Activated CD4-positive, CD25-positive, alpha-beta regulatory T cell (primary cell): Measurements from ENCODE around the gene LDLRAP1.

ENCODE experiments used
- DNase-seq, 4 experiments: peaks; one replicate each; lab custom pipeline; 2025; lab: John Stamatoyannopoulos, UW

Gene LDLRAP1

DNA sequence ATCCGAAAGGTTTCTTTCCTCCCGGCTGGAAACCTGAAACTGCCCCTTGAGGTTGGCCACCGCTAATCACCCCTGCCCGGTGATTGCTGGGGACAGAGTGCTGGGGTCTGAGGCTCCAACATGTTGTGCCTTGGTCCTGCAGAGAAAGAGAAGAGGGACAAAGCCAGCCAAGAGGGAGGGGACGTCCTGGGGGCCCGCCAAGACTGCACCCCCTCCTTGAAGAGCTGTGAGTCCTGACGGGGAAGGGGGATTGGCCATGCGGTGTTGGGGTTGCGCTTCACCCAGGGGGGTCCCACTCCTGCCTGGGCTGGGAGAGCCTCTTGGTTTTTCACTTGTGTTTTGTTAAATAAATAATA is 19.5 kb downstream of the LDLRAP1 start:
- no peak for DNase-seq

GRCh38 chr1:25563330-25564215 is 20.2 kb downstream of the LDLRAP1 start:
- no peak for DNase-seq

DNA sequence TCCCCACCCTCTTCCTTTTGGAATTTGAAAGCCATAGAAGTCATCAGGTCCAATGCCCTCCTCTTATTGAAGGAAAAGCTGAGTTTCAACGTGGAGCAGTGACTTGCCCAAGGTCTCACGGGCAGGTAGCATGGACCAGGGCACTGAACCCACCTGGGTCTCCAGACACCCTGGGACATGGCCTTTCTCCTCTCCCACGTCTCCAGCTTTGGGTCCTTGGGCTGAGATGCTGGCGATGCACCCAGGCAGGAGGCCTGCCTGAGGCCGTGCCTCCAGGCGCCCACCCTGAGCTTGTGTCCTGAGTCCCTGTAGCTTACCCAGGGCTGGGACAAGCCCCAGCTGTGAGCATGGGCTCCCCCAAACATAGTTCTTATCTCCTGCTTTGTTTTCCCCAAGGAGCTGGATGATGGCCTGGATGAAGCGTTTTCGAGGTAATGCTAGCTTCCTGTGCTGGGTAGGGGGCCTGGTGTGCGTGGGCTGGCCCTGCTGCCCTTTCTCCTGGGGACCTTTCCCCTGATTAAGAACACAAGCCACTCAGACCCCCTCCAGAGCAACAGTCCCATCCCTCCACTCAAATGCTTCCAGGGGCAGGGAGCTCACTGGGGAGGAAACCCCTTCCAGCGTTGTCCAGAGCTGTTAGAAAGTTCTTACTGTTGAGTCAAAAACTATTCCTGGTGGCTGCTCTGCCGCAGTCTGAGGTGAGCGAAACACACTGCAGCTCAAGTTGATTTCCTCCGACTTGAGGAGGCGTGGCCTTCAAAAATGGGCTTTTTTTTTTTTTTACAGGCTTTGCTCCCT is 21.6 kb downstream of the LDLRAP1 start:
- peak in 1 of 4 experiments; percentile 12 for DNase-seq

DNA sequence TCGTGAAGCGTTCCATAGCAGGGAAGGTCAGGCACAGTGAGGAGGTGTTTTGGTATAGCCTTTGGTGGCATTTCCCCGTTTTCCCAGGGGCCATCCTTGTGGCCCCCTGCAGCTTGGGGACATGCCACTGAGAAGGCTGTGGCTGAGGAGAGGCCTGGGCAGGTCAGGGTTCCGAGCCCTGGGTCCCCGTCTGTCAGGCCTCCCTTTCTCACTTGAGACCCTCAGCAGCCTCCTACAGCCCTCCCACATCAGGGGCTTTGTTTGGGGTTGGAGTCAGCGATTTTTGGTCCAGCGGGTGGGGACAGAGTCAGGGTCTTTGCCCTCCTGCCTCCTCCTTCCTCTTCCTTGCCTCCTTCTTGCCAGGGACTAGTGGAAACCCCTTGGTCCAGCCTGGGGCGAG is 22.2 kb downstream of the LDLRAP1 start:
- no peak for DNase-seq

GRCh38 chr1:25566176-25566729 is 22.8 kb downstream of the LDLRAP1 start:
- no peak for DNase-seq

DNA sequence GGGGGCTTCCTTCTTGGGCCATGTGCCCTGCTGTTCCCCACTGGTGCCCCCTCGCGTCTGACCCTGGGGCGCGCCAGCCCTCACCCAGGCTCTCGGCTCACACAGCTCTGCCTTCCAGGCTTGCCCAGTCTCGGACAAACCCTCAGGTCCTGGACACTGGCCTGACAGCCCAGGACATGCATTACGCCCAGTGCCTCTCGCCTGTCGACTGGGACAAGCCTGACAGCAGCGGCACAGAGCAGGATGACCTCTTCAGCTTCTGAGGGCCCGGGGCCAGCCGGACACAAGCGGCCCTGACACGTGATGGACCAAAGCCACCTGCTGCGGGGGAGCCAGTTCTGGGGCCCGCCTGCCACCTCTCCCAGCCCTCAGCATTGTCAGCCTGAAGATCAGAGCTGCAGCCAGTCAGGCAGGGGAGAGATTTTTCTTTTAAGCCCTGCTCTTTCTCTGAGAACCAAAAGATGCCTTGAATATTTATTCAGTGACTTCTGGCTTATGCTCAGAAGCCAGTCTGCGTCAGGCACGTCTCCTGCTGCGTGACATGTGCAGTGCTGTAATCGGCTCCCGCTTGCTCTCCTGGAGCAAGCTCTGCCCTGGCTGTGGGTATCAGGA is 23.4 kb downstream of the LDLRAP1 start:
- peak in 1 of 4 experiments; percentile 11 for DNase-seq

GRCh38 chr1:25567710-25568089 is 24.3 kb downstream of the LDLRAP1 start:
- no peak for DNase-seq

GRCh38 chr1:25568090-25568833 is 24.9 kb downstream of the LDLRAP1 start:
- DNase-seq = no peak

- DNase-seq = no peak
Observed at GRCh38 chr1:25568834-25569596, 25.6 kb downstream of the LDLRAP1 start.

- no peak for DNase-seq
Observed at GRCh38 chr1:25569597-25570396, 26.4 kb downstream of the LDLRAP1 start.

- DNase-seq = no peak
Observed at GRCh38 chr1:25570798-25571521, 27.6 kb downstream of the LDLRAP1 start.

GRCh38 chr1:25571522-25571970 is 28.1 kb downstream of the LDLRAP1 start:
- no peak for DNase-seq

DNA sequence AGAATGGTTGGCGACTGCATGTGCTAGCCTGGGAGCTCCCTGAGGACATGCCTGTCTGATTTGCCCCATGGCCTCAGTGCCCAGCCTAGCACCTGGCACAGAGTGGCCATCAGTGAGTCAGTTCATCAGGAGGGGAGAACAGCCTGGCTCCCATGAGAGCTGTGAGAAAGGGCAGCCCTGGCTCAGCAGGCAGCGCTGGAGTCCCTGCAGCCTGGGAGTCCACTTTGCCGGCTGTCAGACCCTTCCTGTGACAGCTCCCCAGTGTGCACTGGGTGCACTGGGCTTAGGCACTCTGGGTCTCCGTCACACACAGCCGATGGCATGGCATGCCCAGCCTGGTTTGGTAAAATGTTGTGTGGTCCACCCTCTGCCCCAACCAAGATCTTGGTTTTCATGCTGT is 28.7 kb downstream of the LDLRAP1 start:
- no peak for DNase-seq

GRCh38 chr1:25572708-25573590 is 29.5 kb downstream of the LDLRAP1 start:
- DNase-seq = peak in 1 of 4 experiments; percentile 17

DNA sequence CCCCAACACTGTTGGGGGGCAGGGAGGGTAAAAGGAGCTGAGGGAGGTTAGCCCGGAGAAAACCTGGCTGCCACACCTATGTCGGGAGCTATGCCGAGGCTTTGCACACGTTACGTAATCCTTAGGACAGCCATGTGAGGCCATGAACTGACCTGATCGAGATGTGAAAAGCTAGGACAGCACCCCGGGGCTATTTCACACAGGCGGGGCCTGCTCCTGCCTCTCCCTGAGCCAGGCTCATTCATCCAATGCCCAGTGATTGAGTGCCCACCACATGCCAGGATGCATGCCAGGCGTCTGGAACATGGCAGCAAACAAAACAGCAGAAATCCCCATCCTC is 30.2 kb downstream of the LDLRAP1 start:
- no peak for DNase-seq

DNA sequence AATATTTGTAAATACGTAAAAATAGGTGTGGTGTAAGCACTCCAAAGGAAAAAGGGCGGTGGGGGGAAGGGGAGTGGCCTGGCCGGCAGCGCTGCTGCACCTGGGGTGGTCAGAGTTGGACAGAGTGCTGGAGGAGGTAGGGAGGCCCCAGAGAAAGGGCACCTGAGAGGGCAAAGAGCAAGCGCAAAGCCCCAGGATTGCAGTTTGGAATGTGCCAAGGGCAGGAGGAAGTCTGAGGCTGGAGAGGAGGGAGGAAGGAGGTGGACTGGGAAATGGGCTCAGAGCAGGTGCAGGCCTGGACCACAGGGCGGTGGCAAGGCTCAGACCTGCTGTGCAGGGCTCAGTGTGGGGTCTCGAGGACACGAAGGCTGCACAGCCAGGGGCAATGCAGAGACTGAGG is 30.6 kb downstream of the LDLRAP1 start:
- no peak for DNase-seq

GRCh38 chr1:25575191-25575590 is 31.8 kb downstream of the LDLRAP1 start:
- no peak for DNase-seq

DNA sequence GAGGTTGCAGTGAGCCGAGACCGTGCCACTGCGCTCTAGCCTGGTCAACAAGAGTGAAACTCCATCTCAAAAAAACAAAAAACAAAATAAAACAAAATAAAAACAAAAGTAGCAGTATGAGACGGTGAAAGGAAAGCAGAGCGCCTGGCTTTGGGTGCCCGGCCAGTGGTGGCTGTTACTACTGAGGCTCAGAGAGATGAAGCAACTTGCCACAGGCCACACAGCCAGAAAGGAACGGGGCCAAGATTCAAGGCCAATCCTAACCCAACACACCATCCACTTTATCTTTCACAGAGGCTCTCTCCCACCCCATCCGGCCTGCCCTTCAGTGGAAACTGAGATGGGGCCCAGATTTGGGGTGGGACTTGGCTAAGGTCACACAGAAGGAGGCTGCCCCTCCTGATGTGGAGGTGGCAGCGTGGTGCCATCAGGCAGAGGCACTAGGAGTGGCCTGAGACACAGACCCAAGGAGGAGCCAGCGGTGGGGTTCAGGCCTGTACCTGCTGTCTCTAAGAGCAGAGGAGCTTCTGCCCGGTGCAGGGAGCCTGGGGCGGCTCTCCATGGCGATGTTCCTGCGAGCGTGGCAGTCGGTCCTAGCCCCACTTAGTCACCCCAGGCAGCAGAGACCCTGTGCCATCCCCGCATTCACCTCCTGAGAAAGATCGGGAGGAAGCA is 33.2 kb downstream of the LDLRAP1 start:
- no peak for DNase-seq
